Left ventricle myocardium superior (tissue), 1 donor: ENCODE data around the gene DHX36. TPM values are rescaled to one million over a fixed set of nuclear protein-coding genes. Genes with fewer than 3 reads are reported as not detected.

Experiments used
- ATAC-seq: fragments of 200-7000 bp; cut with Tn5 transposase; one replicate; pipeline ENCODE4 v1.9.1; 2020; ENCODE audit warnings: mild to moderate bottlenecking, moderate library complexity
- DNase-seq: peaks from one replicate; pipeline ENCODE4 v3.0.0-alpha.2; 2020
- intact Hi-C: fragments of 100-400 bp; cut with micrococcal nuclease; formaldehyde crosslinking; loops from one replicate; pipeline ENCODE4 v1.11.0; 2022
- total RNA-seq: library from RNA; stranded (reverse); fragmentation: NEBNext Ultra II Directional; extraction: Animal tissue kit (Norgen Biotek cat#: 25700); gene quantifications from one replicate; pipeline ENCODE4 v1.2.1, GENCODE V29; 2021
- donor health status: DM: no; HTN: yes; CAD: no; lungs with severe emphysema.

Gene DHX36
- total RNA-seq, 1 donor from 2014 or later: 31.0 TPM

- intact Hi-C loops: no loop called here
- DNase-seq: no peak
- no peak for ATAC-seq
Observed at GRCh38 chr3:154229217-154229590, 95.1 kb downstream of the DHX36 start.

- DNase-seq (no peak), ATAC-seq (no peak)
- intact Hi-C loops: no loop called here
Observed at GRCh38 chr3:154228561-154229216, 95.6 kb downstream of the DHX36 start.

GRCh38 chr3:154227531-154227930 lies 96.8 kb downstream of the DHX36 start:
- ATAC-seq (no peak), DNase-seq (no peak)
- intact Hi-C loops: no loop called here

GRCh38 chr3:154225536-154225935 lies 98.8 kb downstream of the DHX36 start:
- DNase-seq (no peak), ATAC-seq (no peak)
- intact Hi-C loops: no loop called here

- intact Hi-C loops: no loop called here
- no peak for ATAC-seq
- DNase-seq: no peak
Observed at GRCh38 chr3:154224866-154225265, 99.4 kb downstream of the DHX36 start.

- no peak for DNase-seq
- no peak for ATAC-seq
- intact Hi-C loops: no loop called here
Observed at GRCh38 chr3:154224366-154224765, 99.9 kb downstream of the DHX36 start.

GRCh38 chr3:154223519-154223918 lies 100.8 kb downstream of the DHX36 start:
- intact Hi-C loops: no loop called here
- no peak for DNase-seq
- ATAC-seq: no peak

Other genes starting within 250 kb of the DHX36 start
- gene ARHGEF26, start 203.1 kb downstream of the DHX36 start, total RNA-seq: 1.4 TPM
- gene GPR149, start 105.7 kb upstream of the DHX36 start, total RNA-seq: not detected